Stimulated activated CD4-positive, alpha-beta T cell treated with anti-CD3 and anti-CD28 coated beads, Interleukin-1b, Interleukin-23, amount 100 ng/mL, for 1 hour (primary cell): Measurements from ENCODE around the gene TP63.
"Not testable (repeated sequence)": the region's sequence is repeated elsewhere in the genome, so short reads cannot be mapped to it uniquely, and the experiment has no call there.

Experiments
- DNase-seq, 2 donors: peaks; one replicate each; pipeline ENCODE4 v3.0.0-alpha.2; 2020; ENCODE audit warnings: low read depth in 2 of 2

TP63 gene

DNA sequence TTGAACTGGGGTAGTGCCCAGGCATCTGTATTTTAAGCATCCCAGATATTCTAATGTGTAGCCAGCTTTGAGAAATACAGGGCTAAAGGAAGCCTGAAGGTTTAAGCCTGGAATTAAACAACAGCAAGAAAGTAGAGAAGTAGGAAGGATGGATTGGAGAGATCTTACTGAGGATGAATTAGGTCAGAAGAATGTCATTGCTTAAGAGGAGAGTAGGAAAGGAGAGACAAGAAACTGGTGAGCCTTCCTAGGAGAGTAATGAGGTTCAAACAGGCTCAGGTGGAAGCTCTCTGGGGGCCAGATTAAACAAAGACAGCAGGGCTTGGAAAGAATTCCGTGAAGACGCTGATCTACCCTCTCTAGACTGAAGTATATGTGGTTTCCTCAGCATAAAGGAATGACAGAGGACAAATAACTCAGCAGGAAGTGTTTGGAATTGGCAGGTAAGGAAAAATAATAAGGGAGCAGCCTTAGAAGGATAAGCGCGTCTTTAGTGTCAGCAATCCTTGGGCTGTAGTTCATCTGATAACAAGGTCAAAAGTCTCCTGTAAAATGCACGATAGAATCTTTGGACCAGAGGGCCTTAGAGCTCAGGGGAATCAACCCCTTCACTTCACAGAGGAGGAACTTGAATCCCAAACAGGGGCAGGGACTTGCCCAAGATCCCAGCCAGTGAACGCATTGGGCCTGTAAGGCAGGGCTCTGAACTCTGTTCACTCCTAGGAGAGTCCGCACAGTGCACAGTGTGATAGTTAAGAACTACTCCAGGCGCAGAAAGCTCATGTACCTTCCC, 90.9 kb downstream of the TP63 start:
- DNase-seq, result no peak

DNA sequence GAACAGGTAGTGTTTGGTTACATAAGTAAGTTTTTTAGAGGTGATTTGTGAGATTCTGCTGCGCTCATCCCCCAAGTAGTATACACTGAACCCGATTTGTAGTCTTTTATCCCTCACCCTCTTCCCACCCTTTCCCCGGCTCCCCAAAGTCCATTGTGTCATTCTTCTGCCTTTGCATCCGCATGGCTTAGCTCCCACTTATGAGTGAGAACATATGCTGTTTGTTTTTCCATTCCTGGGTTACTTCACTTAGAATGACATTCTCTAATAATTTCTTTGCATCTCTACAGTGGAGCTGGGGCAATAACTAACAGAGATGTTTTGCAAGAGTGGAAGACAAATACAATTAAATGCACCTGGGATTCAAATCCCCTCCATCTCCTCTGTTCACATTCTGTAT, 93.2 kb downstream of the TP63 start:
- no peak for DNase-seq

DNA sequence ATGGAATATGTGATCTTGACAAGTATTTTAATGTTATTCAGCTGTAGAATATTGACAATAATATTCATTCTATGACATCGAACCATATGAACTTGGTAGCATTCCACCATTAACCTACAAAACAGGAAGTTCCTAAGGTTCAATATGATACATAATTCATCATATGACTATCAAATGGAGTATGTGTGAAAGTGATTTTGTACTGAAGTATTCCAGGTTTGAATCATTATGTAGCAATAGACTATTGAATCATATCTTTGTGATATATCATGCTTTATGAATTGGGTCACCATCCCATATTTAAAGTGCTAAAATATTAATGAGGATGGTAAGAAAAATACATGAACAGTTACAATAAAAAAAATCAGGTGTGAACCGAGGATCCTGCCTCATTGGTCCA, 95.1 kb downstream of the TP63 start:
- no peak for DNase-seq

DNA sequence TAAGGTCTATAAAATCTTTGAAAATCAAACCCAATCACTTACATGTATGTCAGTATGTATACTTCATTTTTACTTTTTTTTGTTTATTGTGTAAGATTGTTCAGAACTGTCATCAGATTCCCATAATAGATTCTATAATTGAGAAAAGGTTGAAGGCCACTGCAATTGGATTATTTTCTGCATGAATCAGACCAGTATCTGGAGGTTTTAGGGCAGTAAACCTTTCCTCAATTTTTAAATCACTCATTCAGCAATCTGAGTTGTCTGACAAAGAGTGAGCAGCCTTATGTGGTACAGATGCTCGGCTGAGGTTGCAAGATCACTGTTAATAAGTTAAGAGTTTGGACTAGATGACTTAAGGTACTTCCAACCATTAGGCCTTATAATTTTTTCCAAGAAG, 96.0 kb downstream of the TP63 start:
- DNase-seq, result no peak

DNA sequence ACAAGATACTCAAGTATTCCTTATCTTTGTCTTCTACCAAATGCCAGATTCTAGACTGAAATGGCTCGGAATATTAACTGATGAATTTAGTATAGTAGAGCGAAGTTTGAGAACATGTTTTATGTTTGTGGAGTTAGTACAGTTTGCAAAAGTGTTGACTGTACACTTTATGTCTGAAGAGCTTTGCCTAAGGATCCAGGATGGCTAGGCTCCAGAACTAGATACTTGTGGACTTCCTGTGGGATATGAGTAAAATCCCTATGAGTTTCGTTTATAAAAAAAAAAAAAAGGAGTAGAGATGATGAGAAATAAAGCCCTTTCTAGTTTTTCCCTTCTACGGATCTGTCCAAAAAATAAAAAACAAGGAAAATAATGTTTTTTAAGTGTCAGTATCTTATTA, 96.7 kb downstream of the TP63 start:
- DNase-seq, result no peak

DNA sequence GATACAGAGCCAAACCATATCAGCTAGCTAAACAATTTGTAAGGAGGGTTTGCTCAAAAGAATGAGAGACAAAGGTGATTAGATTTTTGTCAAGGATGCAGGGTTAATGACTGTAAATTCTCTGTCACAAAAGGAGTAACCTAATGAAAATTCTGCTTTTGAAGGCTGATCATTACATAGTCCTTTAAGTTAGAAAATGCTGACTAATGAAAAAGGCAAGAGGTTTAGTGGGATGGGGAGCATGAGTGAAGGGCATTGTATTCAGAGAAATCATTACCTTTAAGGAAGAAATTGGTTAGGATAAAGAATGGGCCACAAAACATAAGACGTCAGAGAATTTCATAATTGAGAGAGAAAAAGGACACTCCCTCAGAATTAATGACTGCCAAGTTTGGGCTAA, 97.7 kb downstream of the TP63 start:
- no peak for DNase-seq

DNA sequence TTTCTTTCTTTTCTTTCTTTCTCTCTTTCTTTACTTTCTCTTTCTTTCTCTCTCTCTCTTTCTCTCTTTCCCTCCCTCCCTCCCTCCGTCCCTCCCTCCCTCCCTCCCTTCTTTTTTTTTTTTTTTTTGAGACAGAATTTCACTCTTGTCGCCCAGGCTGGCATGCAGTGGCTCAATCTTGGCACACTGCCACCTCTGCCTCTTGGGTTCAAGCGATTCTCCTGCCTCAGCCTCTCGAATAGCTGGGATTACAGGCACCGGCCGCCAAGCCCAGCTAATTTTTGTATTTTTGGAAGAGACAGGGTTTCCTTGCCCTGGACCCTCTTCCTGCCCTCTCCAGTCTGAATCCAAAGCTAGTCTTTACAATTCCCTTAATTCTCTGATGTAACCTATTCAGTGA, 102.9 kb downstream of the TP63 start:
- DNase-seq, result no peak

DNA sequence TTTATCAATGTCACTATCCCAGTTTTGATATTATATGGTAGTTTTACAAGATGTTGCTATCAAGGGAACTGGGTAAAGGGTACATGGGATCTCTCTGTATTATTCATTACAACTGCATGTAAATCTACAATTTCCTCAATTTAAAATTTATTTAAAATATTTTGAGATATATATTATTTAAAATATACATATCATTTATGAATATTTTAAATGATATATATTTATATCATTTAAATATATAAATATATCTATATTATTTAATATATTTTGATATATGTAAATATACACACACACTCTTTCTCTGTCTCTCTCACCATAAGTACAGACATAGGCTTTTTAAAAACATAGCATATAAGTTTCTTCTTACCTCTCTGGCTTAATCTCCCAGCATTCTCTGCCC, 104.7 kb downstream of the TP63 start:
- DNase-seq, result no peak

DNA sequence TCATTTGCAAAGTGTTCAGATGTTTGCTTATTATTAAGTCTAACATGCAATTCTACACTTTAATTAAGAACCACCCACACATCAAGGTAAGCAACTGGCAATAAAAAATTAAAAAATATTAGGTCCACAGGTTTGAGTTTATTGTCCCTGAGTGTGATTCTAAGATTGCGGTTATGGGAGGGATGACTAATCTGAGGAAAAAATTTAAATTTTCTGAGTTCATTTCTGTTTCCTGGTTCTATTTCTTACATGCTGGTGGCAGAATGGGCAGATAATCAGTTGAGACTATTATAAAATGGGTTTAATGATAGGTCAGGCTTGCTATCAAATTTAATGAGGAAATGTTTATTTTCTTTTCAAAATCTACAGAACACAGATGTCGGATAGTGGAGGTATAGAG, 105.9 kb downstream of the TP63 start:
- no peak for DNase-seq

DNA sequence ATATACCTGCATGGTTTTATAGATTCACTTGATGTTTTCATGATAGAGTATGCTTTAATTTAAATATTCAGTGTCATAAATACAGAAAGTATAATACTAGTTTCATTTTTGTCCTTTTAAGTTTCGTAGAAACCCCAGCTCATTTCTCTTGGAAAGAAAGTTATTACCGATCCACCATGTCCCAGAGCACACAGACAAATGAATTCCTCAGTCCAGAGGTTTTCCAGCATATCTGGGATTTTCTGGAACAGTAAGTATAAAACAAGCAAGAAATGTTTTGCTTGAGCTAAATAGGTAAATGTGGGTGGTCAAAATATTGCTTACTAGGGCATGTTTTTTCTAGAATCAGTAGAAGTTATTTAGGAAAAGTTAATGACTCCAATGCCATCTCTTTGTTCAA, 106.4 kb downstream of the TP63 start:
- DNase-seq, result no peak

DNA sequence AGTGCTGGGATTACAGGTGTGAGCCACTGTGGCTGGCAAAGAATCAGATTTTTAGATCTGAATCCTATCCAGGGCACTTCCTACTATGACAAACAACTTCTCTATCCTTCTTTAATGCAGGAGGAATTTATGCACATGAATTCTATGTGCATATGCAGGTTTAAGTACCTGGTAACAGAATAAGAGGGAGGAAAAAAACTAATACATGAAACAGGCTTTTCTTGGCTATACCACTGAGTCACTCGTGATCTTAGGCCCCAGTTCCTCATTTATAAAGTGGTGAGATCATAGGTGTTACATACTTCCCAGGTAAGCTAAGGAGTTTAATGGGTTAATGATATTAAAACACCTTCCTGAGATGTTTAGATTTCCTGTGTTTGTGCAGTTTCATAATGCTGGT, 108.2 kb downstream of the TP63 start:
- DNase-seq, result no peak

DNA sequence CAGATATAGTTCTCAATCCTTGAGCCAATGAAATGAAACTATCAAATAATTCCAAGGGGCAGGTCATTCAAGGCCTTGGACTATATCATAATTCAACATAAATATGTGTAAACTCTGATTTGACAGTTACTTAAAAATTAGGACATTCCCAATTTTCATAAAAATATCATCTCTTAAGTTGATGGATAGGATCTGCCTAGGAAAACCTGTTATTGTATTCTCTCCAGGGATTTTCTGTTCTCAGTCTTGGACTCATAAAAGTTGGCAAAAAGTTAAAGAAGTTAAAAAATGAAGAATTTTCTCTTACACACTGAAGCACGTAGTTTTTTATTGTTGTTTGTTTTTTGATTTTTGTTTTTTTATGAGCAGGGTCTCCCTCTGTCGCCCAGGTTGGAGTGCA, 109.0 kb downstream of the TP63 start:
- no peak for DNase-seq

DNA sequence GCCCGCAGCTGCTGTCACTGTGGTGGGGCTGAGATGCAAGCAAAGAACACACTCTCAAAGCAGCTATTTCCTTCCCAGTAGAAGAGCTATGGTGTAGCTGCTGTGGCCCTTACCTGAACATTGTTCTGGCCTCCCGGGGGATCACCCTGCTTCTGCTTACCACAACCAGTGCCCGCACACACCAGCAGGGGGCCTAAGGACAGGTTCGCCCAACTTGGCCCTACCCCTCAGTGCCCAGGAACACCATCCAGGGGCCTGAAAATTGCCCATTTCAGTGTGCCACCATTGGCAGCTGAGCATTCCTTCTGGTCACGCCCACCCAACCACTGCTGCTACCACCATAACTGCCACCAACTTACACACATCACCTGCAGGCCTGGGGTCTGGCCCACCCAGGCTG, 113.0 kb downstream of the TP63 start:
- no peak for DNase-seq

DNA sequence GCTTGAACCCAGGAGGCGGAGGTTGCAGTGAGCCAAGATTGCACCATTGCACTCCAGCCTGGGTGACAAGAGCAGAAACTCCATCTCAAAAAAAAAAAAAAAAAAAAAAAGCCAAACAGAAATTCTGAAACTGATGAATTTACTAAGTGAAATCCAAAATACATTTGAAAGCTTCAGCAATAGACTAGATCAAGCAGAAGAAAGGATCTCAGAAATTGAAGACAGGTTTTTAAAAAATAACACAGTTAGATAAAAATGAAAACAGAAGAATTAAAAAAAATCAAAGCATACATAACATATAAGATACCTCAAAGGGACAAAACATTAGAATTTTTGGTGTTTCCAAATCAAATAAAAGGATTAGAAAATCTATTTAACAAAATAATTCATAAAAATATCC, 114.4 kb downstream of the TP63 start:
- no peak for DNase-seq

DNA sequence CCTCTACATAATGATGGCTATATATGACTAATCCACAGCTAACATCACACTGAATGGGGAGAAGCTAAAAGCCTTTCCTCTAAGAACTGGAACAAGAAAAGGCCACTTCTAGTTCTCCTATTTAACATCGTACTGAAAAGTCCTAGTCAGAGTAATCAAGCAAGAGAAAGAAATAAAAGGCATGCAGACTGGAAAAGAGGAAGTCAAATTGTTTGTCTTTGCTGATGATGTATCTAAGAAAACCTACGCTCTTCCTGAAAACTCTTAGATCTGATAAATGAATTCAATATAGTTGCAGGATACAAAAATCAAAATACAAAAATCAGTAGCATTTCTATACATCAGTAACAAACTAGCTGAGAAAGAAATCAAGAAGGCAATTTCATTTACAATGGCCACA, 116.9 kb downstream of the TP63 start:
- no peak for DNase-seq

DNA sequence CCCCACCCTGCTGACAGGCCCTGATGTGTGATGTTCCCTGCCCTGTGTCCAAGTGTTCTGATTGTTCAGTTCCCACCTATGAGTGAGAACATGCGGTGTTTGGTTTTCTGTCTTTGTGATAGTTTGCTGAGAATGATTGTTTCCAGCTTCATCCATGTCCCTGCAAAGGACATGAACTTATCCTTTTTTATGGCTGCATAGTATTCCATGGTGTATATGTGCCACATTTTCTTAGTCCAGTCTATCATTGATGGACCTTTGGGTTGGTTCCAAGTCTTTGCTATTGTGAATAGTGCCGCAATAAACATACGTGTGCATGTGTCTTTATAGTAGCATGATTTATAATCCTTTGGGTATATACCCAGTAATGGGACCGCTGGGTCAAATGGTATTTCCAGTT, 119.8 kb downstream of the TP63 start:
- DNase-seq, result not testable (repeated sequence)

DNA sequence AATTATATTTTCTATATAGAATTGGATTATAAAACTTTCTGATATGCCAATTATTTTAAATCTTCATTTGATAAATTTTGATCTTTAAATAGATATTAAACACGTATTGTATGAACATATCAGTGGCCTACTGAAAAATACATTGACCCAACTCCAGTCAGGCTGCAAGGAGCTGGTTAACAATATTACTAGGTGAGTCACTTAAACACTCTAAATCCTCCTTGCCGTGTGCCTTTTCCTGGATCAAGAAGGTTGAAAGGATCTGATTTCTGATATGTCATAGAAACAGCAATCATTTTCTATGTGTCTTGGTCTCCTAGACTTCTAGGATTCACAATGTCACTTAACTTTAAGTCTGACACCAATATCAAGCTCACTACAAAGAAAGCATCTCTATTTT, 123.2 kb downstream of the TP63 start:
- no peak for DNase-seq

DNA sequence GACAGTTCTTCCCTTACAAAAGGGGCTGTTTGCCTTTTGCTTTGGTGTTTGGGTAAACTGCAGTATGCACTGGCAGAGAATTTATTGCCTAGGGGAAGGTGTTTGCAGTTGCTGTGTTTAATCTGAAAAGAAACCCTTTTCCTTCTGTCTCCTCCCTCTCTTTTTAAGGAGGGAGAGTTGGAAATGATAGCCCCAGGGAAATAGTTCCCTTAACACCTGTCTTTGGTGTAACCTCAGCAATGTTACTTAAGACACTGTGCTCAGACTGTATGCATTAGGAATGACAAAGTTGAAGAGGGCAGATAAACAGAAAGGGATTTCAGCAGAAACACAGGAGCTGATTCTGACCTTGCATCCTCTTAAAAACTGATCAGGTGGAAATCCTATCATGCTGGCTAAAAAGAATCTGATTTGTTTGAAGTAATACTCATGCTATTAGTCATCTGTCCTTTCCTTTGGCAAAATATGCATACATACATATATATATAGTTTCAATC, 125.4 kb downstream of the TP63 start:
- no peak for DNase-seq

DNA sequence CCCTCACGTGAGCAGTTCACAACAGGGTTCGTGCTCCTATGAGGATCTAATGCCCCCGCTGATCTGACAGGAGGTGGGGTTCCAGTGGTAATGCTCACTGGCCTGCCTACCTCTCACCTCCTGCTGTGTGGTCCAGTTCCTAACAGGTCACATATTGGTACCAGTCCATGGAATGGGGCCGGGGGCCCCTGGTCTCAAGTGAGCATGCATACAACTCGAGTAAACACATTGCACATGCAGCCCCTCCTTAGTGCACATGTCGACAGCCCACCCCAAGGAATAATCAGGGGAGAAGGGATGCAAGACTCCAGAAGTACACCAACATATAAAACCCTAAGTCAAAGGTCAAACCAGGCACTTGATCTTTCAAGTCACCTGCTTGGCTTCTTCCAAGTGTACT, 127.0 kb downstream of the TP63 start:
- DNase-seq, result no peak

DNA sequence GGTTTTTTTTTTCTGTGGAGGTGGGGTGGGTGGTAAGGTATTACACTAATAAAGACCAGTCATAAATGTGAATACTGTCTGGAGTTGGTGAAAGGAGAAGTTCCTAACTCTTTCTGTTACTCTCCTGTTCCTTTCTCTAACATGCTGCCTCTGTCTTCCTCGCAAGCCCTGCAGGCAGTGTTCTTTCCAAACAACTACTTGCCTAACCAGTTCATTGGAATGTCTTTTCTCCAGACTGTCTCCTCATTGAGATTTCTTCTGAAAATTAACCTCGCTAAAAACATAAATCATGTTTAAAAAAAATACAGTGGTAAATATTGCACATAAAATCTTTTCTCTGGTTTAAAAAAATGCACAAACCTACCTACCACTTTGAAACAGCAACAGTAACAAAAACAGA, 135.2 kb downstream of the TP63 start:
- no peak for DNase-seq

DNA sequence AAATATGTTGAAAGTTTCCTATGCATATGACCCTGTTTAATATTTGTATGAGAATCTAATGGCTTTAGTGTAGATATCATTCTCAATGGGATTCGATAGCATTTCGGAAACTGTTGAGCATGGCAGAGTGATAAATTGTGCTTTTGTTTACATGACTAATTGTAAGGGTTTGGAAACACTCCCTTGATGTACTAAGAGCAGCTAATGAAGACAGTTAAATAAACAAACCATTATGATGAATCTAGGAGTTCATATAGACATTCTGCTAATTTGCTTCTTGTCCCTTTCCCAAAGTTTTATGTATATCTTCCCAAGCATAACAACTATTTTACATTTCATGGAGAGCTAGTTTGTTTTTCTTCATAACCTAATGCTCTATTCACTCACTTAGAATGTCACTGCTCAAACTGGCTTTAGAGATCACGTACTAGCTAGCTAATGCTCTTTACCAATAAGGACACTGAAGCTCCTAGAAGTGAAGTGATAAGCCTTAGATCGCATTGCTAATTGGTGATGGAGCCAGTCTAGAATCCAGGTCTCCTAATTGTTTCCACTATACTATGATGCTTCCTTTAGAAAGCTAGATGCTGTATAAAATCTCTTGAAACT, 140.8 kb downstream of the TP63 start:
- DNase-seq, result no peak

DNA sequence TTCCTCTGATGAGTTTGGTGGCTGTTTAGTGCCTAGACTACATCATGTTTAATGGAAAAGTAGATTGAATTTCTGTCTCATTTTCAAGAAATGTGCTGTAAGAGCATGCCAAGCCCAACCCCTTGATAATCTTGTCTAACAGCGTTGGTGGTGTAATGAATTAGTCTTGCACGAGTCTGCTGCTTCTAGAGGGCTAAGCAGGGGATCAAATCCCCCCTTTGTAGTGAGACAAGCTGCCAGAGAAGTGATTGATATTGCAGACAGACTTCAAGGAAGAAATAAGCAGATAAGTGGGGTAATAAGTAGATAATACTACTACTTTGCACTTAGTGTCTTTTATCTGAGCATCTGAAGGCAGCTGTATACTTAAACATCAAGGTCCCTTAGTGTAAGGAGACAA, 141.4 kb downstream of the TP63 start:
- no peak for DNase-seq

DNA sequence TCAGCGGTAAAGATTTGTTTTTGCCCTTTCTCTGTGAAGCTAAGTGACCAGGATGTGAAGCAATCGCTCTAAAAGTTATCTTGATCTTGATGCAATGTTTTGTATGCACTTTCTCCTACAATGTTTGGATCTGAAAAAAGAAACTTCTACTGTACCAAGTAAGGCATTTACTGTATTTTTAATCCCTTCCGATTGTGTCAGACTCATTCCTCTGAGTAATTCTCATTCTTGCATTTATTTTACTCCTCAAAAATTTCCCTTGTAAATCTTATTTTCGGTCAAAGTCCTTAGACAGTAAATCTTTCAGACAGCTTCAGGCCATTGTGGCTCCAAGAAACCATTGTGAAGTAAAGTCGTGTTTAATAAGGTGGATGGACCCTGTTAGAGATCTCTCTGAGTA, 141.9 kb downstream of the TP63 start:
- no peak for DNase-seq
